ENCODE results near the gene IRF7.

IRF7 gene

DNA sequence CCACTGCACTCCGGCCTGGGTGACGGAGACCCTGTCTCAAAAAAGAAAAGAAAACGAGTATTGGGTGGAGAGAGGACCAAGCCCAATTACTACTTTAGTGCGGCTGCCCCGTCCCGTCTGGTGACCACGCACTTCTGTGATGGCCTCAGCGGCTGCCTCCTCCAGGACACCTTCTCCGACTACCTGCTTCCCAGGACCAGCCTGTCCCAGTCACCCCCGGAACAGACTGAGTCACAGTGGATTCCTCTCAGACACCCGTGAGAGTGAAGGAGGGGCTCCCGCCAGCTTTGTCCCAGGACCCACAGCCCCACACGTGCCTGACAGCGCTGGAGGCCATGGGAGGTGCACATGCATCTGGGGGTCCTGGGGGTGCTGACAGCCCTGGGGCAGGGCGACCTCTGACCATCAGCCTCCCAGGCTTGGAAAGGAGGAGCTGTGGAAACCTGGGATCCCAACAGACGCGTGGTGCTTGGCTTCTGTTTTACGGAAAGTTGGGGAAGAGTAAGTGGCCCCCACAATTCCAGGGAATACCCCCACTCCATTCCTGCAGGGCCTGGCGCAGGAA lies 26.1 kb upstream of the IRF7 start:
- FAIRE-seq (no peak), DNase-seq (ENCODE audit: insufficient read length, low spot score) (no peak)

DNA sequence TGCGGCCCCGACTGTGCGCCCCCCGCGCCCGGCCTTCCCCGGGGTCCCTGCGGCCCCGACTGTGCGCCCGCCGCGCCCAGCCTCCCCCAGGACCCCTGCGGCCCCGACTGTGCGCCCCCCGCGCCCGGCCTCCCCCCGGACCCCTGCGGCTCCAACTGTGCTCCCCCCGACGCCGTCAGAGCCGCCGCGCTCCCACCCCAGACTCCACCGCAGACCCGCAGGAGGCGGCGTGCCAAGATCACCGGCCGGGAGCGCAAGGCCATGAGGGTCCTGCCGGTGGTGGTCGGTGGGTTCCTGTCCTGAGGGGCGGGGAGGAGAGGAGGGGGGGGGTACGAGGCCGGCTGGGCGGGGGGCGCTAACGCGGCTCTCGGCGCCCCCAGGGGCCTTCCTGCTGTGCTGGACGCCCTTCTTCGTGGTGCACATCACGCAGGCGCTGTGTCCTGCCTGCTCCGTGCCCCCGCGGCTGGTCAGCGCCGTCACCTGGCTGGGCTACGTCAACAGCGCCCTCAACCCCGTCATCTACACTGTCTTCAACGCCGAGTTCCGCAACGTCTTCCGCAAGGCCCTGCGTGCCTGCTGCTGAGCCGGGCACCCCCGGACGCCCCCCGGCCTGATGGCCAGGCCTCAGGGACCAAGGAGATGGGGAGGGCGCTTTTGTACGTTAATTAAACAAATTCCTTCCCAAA lies 24.4 kb upstream of the IRF7 start:
- FAIRE-seq (no peak), DNase-seq (ENCODE audit: insufficient read length, low spot score) (no peak)

DNA sequence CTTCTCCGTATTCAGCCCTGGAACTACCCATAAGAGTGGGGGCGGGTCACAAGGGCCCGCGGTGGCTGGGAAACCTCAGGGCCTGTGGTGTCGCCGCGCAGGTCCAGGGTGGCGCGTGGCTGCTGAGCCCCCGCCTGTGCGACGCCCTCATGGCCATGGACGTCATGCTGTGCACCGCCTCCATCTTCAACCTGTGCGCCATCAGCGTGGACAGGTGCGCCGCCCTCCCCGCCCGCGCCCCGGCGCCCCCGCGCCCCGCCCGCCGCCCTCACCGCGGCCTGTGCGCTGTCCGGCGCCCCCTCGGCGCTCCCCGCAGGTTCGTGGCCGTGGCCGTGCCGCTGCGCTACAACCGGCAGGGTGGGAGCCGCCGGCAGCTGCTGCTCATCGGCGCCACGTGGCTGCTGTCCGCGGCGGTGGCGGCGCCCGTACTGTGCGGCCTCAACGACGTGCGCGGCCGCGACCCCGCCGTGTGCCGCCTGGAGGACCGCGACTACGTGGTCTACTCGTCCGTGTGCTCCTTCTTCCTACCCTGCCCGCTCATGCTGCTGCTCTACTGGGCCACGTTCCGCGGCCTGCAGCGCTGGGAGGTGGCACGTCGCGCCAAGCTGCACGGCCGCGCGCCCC lies 23.7 kb upstream of the IRF7 start:
- FAIRE-seq (no peak), DNase-seq (ENCODE audit: insufficient read length, low spot score) (no peak)

DNA sequence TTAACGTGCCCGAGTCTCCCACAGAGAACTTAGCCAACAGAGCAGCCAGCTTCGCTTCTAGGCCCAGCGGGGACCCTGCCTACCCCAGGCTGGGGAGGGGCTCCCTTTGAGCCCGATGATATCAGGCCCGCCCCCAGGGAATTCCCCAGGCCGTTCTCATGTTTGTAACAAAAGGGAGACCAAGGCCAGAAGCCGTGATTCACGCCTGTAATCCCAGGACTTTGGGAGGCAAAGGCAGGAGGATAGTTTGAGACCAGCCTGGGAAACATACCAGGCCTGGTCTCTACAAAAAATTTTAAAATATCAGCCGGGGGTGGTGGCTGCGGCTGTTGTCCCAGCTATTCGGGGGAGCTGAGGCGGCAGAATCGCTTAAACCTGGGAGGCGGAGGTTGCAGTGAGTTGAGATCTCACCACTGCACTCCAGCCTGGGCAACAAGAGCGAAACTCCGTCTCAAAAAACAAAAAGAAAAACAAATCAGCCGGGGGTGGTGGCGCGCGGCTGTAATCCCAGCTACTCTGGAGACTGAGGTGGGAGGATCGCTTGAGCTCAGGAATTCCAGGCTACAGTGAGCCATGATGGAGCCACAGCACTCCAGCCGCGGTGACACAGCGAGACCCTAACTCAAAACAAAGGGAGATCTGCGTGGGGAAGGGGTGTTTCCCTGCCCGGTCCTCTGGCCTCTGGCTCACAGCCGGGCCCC lies 23.0 kb upstream of the IRF7 start:
- DNase-seq (ENCODE audit: insufficient read length, low spot score): no peak
- no peak for FAIRE-seq

DNA sequence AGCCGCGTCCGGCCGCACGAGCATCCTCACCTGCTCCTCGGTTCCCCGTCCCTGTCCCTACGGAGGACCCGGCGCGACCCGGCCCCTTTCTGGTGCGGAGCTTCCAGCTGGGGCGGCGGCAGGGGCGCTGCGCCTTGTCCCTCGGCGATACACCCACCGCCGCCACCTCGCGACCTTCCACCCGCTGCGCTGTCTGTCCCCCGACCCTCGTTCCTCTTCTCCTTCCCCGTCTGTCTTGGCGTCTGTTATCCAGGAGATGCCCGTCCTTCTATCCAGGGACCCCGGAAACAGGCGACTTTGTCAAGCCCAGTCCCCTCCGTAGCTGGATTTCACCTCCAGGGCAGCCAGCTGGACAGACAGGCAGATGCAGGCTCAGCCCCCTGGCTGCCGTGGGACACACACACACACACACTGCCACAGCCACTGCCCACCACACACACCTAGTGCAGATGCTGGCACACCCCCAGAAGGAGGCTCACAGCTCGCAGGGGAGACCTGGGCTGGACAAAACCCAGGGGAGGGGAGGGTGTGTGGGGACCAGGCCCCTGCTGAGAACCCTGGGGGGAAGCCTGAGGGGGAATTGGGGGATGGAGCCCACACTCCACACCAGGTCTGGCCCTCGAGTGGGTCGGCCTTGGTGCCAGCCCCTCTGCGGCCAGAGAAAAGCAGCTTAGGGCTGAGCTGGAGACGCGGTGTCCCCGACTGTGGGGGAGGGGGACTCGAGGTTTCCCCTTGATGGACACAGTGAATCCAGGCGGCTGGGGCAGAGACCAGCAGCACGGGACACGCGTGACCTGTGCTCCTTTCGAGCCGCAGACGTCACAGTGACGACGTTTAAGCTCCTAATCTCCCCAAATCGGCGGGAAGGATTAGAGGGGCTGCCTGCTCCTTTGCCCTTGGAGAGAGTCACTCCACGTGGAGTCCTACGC lies 22.1 kb upstream of the IRF7 start:
- FAIRE-seq: no peak
- DNase-seq (ENCODE audit: insufficient read length, low spot score): no peak

DNA sequence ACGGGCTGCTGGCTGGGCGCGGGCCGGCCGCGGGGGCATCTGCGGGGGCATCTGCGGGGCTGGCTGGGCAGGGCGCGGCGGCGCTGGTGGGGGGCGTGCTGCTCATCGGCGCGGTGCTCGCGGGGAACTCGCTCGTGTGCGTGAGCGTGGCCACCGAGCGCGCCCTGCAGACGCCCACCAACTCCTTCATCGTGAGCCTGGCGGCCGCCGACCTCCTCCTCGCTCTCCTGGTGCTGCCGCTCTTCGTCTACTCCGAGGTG lies 21.5 kb upstream of the IRF7 start:
- DNase-seq (ENCODE audit: insufficient read length, low spot score) (no peak), FAIRE-seq (no peak)

DNA sequence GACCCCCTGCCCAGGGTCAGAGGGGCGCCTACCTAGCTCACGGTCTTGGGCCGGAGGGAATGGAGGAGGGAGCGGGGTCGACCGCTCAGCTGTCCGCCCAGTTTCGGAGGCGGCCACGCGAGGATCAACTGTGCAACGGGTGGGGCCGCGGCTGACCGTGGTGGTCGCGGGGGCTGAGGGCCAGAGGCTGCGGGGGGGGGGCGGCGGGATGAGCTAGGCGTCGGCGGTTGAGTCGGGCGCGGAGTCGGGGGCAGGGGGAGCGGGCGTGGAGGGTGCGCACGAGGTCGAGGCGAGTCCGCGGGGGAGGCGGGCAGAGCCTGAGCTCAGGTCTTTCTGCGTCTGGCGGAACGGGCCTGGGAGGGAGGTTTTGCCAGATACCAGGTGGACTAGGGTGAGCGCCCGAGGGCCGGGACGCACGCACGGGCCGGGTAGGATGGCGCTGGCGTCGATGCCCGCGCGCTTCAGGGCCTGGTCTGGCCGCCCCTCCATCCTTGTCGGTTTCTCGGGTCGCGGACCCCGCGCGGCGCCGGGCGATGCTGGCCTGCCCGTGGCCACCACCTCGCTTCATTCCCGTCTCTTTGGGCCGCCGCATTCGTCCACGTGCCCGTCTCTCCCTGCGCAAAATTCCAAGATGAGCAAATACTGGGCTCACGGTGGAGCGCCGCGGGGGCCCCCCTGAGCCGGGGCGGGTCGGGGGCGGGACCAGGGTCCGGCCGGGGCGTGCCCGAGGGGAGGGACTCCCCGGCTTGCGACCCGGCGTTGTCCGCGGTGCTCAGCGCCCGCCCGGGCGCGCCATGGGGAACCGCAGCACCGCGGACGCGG lies 21.0 kb upstream of the IRF7 start, which contains the start of gene DRD4:
TSS of gene DRD4 (plus strand) at position 759 of the 822 bp plus-strand sequence. CDS start at position 795, 36 bp downstream.
- no peak for FAIRE-seq
- no peak for DNase-seq (ENCODE audit: insufficient read length, low spot score)

DNA sequence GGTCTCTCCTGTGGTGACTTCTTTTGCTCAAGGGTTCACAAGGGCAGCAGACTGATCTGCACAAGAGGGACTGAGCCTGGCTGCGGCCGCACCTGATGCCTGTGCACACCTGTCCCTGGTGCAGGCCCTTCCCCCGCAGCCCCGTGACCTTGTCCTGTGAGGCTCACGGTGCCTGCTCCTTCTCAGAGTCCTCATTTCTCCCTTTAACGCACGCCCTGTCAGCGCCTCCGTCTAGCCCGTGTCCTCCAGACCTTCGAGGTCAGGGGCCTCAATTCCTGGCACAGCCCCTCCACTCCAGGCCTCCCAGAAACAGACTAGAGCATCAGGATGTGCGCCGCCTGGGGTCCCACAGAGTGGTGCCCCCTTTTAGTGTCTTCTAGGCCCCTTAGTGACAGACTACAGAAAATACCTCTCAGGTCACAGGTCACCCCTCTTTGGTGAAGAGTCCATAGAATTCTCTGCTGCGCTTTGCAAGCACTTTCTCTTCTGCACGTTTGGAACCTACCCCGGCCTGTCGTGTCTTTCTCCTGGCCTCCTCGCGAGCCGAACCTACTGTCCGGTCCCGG lies 20.3 kb upstream of the IRF7 start:
- FAIRE-seq (no peak), DNase-seq (ENCODE audit: insufficient read length, low spot score) (no peak)

DNA sequence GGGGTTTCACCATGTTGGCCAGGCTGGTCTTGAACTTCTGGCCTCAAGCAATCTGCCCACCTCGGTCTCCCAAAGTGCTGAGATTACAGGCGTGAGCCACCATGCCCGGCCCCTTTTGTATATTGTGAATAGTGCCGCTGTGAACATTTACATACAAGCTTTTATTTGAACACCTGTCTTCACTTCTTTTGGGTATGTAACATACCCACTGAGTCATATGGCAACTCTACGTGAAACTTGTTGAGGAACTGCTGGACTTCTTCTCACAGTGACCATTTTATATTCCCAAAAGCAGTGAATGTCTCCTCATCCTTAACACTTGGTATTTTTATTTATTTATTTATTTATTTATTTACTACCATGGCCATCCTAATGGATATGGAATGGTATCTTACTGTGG lies 15.1 kb upstream of the IRF7 start:
- DNase-seq (ENCODE audit: insufficient read length, low spot score): no peak
- FAIRE-seq: peak; percentile 31

DNA sequence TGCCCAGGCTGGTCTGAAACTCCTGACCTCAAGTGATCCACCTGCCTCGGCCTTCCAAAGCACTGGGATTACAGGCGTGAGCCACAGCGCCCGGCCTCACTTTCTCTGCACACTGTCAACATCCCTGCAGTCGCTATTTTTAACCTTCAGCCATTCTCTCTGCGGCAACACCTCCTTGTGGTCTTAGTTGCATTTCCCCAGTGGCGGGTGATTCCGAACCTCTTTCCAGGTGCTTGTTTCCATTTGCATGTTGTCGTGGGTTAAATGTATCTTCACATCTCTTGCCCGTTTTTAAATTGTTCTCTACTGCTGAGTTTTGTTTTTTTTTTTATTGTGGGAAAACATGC lies 13.5 kb upstream of the IRF7 start:
- DNase-seq (ENCODE audit: insufficient read length, low spot score) (no peak), FAIRE-seq (peak; percentile 86)

DNA sequence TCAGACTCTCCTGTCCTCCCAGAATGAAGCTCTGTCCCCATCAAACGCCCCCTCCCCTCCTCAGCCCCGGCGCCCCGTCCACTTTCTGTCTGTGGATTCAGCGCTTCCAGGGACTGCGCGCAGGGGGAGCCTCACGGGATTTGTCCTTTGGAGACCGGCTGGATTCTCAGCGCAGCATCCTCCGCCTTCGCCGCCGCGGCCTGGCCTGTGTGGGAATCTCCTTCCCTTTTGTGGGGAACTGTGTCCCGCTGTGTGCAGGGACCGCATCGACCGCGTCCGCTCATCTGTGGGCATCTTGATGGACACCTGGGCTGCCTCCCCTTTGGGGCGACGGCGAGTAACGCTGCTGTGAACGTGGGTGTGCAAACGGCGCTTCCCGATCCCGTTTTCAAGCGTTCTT lies 12.3 kb upstream of the IRF7 start:
- DNase-seq (ENCODE audit: insufficient read length, low spot score) (no peak), FAIRE-seq (no peak)

DNA sequence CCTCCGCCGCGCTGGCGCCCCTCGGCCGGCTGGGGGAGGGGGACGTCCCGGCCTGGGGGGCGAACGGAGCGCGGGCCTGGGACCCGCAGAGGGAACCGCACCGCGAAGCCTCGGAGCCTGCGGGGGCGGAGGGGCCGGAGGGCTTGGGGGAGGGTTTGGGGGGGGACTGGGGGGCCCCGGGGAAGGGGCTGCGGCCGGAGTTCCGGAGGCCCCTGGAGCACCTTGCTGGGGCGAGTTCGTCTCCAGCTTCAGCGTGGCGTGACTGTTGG lies 11.5 kb upstream of the IRF7 start:
- DNase-seq (ENCODE audit: insufficient read length, low spot score): no peak
- FAIRE-seq: no peak

DNA sequence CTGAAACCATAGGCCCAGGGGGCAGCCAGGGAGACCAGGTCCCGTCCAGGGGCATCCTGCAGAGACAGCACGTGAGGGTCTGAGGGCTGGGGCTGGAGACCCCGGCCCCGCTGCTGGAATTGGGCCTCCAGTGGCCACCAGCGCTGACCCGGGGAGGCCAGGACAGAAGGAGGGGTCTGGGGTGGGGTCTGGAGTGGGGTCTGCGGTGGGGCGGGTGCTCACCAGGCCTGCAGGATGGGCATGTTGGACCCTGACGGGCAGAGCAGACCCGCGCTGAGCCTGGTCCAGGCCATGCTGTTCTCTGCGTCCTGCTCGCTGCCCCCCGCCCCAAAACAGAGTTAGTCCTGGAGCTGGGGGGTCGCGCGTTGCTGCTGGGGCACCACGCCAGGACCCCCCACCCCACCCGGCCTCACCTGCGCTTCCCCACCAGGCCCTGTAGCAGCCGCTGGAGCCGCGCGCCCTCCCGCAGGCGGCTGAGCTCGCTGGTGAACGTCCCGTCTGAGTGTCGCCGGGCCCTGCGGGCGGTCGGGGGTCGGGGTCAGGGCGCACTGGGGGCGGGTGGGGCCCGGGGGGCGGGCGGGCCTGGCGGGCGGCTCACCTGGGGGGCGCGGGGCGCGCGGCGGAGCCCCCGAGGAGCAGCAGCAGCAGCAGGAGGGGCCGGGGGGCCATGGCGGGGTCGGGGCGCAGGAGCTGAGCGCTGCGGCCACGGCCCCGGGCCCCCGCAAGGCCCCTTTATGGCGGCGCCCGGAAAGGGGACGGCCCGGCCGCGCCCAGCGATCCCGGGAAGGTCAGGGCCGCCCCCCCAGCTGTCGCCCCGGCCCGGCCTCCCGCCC lies 10.9 kb upstream of the IRF7 start, which contains the start of gene SCT:
TSS of gene SCT (minus strand) at position 707 of the 833 bp plus-strand sequence. CDS start at position 669, 38 bp downstream.
- FAIRE-seq: no peak

DNA sequence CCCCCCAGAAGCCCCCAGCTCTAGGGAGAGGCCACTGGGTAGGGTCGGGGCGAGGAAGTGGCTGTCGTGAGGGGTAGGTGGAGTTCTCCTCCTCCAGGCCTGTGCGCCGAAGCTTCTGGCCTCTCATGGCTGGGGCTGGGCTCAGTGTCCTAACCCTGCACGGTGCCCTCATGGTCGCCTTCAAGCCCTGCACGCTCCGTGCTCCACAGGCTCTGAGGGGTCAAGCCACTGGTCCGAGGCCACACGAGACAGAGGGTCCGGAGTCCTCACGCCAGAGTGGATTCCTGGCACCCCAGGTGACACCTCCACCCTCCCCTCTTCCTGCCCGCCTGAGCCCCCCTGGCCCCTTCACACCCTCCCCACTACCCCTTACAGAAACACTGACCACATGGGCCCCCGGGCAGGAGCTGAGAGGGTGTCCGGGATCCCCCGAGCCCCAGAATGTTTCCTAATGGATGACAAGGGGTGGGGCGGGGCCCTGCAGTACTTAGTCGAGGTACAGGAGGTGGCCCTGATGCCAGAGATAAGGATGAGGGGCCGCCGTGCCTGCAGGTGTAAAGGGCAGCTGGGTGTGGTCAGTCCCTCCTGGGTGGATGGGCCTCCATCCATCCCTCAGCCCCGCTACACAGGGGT lies 10.0 kb upstream of the IRF7 start:
- no peak for DNase-seq (ENCODE audit: insufficient read length, low spot score)
- no peak for FAIRE-seq

More for the DNA sequence above, 10.9 kb upstream of the IRF7 start, which contains the start of gene SCT:
- DNase-seq (ENCODE audit: insufficient read length, low spot score): no peak

DNA sequence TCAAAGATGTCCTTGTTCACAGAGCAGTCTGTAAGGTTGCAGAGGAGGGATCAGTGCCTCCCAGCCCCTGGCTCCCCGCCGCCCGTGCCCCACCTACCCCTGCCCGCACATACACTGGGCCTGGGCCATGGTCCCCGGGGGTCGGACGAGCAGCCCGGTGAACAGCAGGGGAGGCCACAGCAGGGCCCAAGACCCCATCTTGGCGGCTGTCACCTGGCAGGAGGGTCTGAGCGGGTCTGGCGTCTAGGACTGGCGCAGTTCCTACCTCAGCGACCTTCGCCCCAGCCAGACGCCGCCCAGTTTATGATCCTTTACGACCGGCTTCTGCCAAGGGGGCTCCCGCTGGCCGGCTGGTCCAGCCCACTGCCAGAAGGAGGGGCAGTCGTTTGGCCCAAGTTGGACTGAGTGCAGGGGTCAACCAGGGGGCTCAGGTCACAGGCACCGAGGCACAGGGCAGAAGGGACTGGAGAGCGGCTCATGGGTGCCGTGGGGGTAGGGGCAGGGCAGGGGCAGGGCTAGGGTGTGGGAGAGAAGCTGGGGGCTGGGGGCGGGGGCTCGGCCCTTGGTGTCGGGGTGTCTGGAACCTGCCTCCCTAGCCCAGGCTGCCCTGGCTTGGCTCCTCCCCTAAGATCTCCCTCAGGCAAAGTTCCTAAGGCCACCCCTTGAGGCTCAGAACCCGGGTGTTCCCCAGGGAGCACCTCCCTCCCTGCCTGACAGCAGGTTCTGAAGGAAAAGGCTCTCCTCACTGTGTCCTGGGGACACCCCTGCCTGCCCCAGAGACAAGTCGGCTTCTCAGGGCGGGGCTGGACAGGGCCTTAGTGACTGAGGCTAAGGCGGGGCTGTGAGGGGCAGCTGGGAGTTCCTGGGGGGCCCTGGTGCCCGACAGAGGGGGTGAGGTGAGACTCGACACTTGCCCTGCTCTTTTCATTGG lies 9.2 kb upstream of the IRF7 start, which contains the start of gene CDHR5:
TSS of gene CDHR5 (minus strand) at position 251 of the 931 bp plus-strand sequence. CDS start at position 198, 53 bp downstream.
- FAIRE-seq: no peak
- DNase-seq (ENCODE audit: insufficient read length, low spot score): no peak

DNA sequence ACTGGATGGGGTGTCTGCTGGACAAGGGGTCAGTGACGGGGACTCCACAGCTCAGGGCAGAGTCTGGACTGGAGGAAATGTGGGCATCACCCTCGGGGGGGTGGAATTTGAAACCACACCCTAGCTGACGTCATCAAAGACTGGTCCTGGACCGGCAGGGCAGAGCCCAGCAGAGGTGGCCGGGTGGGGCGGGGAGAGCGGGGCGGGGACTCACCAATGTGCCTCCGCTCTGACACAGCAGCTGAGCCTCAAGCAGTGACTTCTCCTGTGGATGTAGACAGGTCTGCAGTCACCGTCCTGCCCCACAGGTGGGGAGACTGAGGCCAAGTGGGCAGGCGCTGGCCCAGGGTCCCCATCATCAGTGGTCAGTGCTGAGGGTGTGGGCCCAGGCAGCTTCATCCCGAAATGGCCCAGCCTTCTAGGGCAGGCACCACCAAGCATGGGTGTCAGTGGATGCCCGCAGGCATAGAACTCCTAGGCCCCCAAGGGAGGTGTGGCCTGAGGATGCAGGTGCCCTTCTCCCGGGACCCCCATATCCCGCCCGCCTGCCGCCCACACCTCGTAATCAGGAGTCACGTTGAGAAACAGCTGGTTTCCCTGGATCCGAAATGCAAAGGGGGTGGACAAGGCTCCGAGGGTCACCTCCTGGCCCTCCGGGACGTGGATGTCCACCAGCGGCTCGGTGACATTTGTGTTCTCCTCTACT lies 8.4 kb upstream of the IRF7 start:
- DNase-seq (ENCODE audit: insufficient read length, low spot score) (no peak), FAIRE-seq (no peak)

Data from GM19239 (cell line).